Eye (tissue), 1 donor: ENCODE results near the gene ZYG11B.
"Not testable (repeated sequence)": the region's sequence is repeated elsewhere in the genome, so short reads cannot be mapped to it uniquely, and the experiment has no call there.

ENCODE experiments used
- DNase-seq: peaks from one replicate; pipeline ENCODE4 v3.0.0-alpha.2; 2015

ZYG11B gene

DNA sequence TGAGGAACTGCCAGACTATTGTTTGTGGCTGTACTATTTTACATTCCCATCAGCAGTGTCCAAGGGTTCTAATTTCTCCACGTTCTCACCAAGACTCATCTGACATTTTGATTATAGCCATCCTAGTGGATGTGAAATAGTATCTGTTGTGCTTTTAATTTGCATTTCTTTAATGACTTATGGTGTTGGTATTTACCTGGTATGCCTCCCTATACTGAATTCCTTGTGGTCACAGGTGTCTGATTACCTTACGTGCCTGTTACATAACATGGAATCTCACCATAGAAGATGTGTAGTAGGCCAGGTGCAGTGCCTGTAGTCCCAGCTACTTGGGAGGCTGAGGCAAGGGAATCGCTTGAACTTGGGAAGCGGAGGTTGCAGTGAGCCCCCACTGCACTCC lies 129.8 kb downstream of the ZYG11B start:
- DNase-seq, result no peak

DNA sequence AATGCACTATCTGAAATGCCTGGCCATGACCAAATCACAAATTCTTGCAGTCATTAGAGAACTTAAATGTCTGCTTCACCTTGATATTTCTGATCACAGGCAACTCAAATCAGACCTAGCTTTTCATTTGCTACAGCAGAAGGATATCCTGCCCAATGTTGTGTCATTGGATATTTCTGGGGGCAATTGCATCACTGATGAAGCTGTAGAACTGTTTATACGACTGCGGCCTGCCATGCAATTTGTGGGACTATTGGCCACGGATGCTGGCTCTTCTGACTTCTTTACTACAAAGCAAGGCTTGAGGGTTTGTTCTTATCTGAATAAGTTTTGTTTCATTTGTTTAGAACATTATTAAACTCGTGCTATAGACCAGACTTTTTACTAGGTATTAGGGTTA lies 131.2 kb downstream of the ZYG11B start:
- no peak for DNase-seq

DNA sequence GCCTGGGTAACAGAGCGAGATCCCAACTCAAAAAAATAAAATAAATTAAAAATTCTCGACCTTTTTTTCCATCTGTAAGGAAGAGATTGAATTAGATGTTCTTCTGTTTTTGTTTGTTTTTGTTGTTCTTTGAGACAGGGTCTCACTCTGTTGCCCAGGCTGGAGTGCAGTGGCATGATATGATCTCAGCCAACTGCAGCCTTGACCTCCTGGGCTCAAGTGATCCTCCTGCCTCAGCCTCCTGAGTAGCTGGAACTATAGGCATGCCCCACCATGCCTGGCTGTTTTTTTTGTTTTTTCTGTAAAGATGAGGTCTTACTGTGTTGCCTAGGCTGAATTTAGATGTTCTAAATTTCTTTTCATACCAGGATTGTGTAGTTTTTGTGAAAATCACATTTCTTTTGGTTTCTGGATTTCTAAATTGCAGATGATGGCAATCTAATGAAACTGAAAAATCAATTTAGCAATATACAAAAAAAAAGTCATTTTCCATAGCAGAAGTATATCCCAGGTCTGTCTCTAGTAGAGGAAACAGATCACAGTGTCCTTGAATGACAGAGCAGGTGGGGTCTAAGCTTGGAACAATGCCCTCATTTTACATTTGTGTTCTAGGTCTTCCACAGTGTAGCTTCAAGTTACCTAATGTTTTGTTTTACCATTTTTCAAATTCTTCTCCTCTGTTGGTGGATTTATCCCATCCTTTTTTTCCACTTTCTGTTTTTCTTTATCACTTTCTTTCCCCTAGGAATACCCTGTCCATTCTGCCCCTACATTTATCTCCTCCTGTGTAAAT lies 136.6 kb downstream of the ZYG11B start:
- no peak for DNase-seq

DNA sequence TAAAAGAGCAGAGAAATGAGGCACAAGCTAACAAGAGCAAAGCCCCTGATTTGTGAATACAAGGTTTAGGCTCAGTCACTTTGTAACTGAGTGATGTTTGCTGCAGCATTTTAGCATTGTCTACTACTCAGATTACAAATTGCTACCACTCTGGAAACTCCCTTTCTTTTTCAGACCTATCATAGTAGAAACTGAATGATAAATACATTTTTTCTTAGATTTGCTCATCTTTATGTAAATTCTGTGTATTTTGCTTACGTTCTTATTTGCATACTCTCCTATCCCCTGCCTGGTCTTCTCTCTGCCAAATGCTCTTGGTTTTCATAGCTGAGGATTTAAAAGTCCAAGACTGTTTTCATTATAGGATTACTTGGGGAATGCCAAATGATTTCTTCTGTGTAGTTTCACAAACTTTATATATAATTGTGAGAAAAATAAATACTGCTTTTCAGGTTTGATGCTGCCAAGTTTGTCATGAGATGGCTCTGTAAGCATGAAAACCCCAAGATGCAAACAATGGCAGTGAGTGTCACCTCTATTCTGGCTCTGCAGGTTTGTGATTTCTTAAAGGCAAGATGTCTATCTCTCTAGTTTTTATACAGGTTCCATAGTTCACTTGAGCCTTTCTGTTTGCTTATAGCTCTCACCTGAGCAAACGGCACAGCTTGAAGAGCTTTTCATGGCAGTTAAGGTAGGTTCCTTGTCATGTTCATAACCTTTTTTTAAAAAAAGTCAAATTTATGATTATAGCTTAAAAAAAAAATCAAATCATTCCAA lies 141.0 kb downstream of the ZYG11B start:
- peak; percentile 15 for DNase-seq

DNA sequence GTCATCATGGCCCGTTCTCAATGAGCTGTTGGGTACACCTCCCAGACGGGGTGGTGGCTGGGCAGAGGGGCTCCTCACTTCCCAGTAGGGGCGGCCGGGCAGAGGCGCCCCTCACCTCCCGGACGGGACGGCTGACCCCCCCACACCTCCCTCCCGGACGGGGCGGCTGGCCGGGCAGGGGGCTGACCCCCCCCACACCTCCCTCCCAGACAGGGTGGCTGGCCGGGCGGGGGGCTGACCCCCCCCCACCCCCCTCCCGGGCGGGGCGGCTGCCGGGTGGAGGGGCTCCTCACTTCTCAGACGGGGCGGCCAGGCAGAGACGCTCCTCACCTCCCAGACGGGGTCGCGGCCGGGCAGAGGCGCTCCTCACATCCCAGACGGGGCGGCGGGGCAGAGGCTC lies 143.5 kb downstream of the ZYG11B start:
- not testable (repeated sequence) for DNase-seq

DNA sequence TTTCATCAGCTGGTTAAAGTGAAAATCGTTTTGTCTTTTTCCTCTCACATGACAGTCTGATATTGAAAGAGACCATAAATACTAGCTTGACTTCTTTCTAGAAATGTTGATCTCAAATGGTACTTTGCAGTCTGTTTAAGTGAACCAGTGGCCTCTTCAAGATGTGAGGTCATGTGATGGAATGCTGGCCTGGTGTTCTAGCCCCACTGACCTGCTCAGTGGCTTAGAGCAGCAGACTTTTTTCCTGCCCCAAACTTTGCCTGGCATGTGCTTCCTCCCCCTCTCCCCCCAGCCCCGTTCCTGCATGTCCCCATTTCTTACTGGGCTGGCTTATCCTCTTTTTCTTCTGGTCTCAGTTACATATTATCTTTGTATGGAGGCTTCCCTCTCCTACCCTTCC lies 150.6 kb downstream of the ZYG11B start:
- no peak for DNase-seq
